HG02623 (cell line): ENCODE measurements around the gene KBTBD6.
"Not testable (repeated sequence)": the region's sequence is repeated elsewhere in the genome, so short reads cannot be mapped to it uniquely, and the experiment has no call there.

Source experiments
- ATAC-seq: cut with Tn5 transposase; IDR thresholded peaks from one replicate; pipeline ENCODE4 v1.9.1; 2021; ENCODE audit warnings: moderate library complexity; ENCODE audit not compliant: unreplicated experiment

KBTBD6 gene, protein sequence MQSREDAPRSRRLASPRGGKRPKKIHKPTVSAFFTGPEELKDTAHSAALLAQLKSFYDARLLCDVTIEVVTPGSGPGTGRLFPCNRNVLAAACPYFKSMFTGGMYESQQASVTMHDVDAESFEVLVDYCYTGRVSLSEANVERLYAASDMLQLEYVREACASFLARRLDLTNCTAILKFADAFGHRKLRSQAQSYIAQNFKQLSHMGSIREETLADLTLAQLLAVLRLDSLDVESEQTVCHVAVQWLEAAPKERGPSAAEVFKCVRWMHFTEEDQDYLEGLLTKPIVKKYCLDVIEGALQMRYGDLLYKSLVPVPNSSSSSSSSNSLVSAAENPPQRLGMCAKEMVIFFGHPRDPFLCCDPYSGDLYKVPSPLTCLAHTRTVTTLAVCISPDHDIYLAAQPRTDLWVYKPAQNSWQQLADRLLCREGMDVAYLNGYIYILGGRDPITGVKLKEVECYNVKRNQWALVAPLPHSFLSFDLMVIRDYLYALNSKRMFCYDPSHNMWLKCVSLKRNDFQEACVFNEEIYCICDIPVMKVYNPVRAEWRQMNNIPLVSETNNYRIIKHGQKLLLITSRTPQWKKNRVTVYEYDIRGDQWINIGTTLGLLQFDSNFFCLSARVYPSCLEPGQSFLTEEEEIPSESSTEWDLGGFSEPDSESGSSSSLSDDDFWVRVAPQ

DNA sequence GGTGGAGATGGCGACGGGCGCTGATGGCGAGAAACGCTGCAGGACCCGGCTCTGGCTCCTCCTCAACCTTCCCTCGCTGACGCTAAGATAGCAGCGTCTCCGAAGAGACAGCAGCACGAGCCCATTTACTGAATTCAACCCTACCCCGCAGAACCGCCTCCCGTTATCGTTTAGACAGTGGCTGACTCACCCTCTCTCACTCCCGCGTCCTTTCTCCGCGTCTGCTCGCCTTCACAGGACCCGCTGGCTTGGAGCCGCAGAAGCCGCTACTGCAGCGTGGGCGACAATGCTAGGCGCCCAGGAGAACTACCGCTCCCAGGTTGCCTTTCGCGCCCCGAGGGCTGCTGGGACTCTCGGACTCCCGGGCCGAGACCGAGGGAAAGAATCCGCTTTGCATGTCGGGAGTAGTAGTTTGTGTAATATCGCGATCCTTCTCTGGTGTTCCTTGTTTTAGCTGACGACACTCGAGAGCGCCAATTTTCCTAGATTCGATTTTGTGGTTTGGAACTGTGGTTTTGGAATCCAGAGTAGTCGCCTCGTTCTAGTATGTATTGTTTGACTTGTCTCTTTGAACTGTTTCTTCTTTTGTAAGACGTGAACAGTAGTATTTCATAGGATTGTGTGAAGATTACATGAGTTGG is at the start of gene KBTBD6:
Gene KBTBD6, minus strand, starts transcription at position 291 of the 641 bp plus-strand sequence. CDS start 291 bp downstream, outside the sequence.
- peak; percentile 97 for ATAC-seq

DNA sequence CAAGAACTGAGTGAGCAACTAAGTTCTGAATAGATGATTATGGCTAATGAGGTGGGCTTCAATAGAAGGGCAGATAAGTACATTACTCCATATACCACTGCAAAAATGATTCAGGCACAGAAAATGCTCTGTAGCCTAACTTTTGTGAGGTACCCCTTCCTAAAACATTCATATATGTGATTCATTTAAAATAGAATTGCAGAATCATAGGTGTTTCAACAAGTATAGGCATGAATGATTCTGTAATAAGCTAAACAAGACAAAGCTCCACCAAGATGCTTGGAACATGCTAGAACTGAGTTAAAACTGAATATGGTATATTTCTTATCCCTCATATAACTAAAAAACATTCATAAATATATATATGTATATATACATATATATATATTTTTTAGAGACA is 49.6 kb upstream of the KBTBD6 start:
- ATAC-seq: no peak

DNA sequence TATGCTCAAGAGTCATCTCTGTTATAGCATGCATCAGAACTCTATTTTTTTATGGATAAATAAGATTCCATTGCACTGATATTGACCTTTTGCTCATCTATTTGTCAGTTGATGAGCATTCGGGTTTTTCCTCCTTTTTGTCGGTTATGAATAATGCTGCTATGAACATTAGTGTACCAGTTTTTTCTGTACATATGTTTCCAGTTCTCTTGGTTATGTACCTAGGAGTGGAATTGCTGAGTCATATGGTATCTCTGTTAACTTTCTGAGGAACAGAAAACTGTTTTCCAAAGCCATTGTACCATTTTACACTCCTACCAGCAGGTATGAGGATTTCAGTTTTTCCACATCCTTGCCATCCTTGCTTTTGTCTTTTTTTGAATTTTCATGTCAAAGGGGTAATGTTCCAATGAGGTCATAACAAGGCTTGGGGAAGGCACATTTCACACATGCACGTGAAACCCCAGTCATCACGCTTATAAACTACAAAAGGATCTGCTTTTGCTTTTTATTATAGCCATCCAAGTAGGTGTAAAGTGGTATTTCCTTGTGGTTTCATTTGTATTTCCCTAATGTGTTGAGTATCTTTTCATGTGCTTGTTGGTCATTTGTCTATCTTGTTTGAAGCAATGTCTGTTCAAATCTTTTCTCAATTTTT is 47.1 kb upstream of the KBTBD6 start:
- ATAC-seq: no peak

DNA sequence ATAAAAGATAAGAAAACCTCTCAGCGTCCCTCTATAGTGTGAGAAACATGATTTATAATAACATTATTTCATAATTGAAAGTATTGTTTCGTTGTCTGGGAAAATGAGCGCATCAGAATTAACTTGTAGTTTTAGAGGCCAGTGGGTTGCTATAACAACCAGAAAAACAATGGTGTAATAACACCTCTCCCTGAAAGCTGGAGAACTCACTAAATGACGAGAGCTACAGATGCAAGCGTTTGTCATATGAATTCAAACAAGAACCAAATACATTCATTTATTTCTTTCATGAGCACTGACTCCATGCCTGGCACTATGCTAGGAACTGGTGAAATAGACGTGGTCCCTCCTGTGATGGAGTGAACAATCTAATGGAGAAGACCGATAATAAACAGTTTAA is 45.4 kb upstream of the KBTBD6 start:
- ATAC-seq: no peak

DNA sequence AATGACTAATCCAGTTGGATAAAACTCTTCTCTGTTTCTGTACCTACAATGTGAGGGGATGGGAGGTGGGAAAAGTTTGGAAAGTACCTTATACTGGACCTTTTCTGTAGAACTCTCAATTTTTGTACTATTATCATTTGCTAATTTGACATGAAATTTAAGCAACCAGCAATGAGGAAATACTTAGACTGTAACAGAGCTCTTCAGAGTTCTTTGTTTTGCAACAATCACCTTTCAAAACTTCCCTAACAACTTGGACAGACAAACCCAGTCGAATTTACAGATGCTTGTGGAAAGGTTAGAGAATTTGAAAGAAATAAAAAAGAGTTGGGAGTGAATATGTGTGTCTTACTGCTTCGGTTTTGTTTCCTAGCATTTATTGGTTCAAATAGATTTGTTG is 45.0 kb upstream of the KBTBD6 start:
- ATAC-seq: no peak

DNA sequence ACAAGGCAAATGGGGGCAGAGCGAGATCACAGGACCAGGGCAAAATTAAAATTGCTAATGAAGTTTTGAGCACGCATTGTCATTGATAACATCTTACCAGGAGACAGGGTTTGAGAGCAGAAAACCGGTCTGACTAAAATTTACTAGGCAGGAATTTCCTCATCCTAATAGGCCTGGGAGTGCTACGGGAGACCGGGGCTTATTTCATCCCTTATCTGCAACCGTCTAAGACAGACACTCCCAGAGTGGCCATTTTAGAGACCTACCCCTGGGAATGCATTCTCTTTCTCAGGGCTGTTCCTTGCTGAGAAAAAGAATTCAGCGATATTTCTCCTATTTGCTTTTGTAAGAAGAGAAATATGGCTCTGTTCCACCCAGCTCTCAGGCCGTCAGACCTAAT is 43.0 kb upstream of the KBTBD6 start:
- not testable (repeated sequence) for ATAC-seq

DNA sequence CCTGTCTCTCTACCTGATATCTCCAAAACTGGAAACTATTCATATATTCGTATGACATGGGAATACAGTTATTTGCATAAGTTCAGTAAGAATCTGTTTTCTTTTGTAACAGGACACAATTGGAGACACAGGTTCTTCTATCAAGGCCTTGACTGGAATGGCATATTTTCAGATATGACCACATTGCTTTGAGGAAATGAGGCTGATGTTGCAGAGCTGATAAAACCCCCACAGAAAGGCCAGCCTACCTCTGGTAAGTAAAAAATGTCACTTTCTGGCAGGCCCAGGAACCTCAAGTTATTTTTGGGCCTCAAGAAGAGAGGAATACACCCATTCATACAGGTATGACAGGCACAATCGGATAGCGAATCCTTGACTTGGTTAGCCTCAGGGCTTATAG is 29.5 kb upstream of the KBTBD6 start:
- ATAC-seq: no peak

DNA sequence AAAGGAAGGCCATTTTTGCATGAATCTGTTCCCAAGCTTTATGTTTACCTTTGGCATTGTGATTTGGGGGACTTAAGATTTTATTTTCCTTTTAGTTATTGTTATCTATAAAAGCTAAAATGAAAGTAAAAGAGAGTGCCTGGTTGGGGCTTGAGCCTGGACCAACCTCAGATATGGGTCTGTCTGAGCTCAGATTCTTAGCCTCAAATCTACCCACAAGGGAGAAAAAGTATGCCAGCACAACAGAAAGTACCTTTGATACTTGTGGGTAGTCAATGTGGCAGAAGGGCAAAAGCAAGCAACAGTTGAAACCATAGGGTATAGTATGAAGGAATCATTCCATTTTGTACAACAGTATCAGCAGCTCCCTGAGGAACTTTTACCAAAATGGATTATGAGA is 26.6 kb upstream of the KBTBD6 start:
- no peak for ATAC-seq

DNA sequence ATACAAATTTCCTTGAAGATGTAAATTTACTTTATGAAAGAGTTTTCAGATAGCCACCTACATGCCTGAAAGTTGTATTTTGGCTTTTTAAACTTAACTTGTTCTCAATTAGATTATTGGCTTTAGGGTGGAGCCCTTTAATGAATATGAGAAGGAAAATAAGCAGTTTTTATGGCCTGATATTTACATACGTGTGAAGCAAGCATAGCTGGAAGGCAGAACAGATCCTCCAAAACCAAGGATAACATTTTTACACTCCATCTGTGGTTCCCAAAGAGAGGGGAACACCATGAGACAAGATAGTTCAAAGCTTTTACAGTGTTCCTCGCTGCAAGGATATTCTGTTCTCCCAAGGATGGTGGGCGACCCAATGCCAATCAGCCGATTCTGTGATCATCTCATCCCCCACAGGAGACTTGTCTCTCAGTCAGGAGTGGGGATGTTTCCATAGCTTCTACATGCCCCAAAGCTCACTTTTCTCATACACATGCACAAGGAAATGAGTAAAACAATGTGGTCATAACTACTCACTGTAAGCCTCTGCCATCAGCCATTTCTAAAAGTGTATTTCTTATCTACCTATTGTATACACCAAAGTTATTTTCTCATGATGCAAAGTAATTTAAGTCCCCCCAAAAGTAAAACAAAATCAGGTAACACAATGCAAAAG is 24.6 kb upstream of the KBTBD6 start:
- no peak for ATAC-seq

DNA sequence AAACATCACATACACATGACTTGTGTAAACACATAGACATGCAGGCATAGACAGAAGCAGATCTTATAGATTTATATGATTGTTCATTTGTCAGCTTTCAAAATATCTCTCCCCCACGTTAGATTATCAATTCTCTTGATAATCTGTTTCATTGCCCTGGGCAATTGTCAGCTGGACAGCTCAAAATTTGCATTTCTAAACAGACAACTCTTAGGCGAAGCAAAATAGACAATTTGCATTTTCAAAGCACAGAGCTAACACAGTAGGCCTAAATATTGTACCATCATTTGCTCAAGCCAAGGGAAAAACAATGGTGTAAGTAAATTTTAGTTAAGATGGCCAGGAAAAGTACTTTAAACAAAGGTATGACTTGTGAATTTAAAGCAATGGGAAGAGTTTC is 24.0 kb upstream of the KBTBD6 start:
- ATAC-seq: no peak

DNA sequence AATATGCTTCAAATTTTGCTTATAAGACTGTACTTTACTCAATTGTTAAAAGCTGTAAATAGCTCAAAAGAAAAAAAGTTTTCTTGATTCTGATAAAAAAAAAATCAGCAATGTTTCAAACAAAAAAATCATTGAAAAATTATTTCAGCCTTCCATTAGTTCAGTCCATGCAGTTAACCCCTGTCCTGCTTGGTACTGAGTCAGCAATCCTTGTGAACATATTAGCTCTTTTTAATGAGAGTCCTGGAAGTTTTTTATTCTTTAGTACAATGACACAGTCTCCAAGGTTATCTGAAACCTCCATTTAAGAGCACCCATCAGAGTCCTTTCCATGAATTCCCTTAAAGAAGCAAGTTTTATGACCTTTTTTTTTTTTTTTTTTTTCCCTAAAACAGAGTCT is 21.4 kb upstream of the KBTBD6 start:
- ATAC-seq: no peak

DNA sequence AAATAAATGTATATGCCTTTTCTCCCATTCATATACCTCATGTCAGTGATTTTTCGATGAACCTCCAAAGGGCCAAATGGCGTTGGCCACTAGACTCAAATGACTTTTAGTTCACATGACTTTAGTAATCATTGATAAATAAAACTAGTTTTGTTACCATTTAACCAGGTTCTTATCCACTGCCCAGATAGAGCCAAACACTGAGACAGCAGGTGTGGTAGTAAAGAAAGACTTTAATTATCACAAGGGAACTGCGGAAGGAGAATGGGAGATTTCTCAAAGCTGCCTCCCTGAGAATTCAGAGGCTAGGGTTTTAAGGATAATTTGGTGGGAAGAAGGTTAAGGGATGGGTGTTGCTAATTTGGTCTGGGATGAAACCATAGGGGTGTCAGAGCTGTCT is 19.4 kb upstream of the KBTBD6 start:
- no peak for ATAC-seq

DNA sequence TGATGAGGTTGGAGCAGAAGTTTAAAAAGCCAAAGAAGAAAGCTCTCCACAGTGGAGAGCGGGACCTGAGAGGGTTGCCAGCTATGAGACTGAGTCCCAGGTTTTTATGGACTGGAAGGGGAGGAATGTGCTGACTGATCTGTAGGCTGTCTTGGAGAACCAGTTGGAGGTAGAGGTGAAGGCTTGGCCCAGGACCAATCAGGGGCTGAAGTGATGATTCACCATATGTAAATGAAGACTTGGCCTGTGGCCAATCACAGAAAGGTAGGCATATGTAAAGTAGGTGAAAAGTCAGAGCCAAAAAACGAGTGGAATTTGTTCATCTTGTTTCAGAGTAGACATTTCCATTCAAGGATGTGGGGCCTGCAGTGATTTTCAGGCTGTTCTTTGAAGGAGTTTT is 17.5 kb upstream of the KBTBD6 start:
- no peak for ATAC-seq

DNA sequence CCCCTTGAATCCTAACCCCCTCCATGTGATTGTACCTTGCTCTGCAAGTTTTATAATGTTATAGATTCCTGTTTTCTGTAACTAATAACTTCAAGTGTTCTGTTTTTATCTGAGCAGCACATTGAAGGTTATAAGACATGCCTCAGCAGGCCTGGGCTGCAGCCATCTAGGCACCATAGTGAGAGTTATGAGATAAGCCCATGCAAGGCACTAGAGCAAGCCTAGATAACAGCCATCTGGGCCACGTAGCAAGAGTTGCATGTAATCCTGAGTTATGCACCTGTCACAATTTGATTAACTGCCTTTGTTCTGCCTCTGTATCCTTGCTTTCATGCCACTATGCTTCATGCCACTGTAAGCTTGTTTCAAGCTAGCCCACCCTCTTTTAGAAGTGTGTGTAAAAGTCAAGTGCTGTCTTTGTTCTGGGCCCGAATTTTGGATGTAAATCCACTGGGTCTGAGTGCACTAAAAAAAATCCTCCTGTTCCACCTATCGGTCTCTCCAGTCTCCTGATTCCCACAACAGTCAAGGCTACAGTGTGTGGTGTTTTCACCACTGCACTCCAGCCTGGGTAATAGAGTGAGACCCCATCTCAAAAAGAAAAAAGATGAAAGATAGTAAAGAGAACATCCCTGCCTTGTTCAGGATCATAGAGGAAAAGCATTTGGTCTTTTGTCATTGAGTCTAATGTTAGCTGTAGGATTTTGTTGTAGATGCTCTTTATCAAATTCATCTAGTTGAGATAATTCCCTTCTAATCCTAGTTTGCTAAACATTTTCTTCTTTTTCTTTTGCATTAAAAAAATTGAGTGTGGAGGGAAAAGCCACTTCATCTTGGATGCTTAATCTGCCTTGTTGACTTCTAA is 16.0 kb upstream of the KBTBD6 start:
- ATAC-seq: no peak

DNA sequence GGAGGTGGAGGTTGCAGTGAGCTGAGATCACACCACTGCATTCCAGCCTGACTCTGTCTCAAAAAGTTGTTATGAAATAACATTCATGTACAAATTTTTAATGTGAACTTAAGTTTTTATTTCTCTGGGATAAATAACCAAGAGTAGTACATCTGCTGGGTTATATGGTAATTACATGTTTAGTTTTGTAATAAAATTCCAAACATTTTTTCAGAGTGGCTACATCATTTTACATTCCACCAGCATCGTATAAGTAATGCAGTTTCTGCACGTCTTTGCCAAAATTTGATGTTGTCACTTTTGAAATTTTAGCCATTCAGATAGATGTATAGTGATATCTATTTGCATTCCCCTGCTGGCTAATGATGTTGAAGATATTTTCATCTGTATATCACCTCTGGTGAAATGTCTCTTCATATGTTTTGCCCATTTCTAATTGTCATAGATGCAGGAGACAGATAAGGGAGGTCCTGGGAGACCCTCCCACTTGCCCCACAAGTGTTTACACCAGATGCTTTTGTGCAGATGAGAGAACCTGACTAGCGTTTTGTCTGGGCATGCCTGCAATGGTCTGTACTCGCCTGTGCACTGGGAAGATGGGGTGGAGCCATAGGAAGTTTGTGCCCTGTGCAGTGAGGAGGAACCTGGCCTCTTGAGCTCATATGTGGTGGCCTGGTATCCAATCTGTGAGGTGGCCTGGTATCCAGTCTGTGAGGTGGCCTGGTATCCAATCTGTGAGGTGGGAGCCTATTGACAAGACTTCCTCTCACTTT is 12.7 kb upstream of the KBTBD6 start:
- no peak for ATAC-seq

DNA sequence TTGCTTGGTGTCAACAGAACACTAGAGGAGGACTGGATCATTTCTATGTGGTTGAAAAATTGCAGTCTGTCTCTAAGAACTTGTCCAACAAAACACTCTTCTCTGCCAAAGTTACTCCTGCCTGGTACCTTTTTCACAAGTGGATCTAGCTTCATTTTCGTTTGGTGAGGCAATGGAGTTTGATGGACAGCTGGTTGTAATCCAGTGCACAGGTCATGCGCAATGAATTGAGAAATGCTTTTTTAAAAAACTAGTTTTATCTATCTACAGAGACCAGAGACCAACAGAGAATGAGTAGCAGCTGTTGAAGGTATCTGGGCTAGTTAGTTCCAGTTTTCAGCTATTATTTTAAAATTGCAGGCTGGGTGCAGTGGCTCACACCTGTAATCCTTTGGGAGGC is 12.0 kb upstream of the KBTBD6 start:
- no peak for ATAC-seq

DNA sequence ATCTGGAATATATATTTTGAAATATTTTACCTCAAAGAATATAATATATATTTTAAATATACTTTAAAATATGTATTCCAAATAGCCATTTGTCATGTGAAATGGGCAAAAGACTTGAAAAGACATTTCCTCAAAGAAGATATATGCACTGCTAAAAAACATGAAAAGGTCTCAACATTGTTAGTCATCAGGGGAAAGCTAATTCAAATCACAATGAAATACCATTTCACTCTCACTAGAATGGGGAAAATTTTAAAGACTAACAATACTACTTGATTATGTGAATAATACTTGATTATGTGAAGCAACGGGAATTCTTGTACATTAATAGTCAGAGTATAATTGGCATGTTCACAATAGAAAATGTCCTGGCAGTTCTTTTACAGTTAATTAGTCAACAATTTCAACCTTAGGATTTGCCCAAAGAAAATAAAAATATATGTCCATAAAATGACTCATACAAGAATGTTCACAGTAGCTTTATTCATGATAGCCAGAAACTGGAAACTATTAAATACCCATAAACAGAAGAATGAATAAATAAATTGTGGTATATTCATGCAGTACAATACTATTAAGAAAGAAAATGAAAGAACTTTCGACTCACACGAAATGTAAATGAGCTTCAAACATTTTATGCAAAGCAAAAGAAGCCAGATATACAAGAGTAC is 6.8 kb upstream of the KBTBD6 start:
- ATAC-seq: no peak

DNA sequence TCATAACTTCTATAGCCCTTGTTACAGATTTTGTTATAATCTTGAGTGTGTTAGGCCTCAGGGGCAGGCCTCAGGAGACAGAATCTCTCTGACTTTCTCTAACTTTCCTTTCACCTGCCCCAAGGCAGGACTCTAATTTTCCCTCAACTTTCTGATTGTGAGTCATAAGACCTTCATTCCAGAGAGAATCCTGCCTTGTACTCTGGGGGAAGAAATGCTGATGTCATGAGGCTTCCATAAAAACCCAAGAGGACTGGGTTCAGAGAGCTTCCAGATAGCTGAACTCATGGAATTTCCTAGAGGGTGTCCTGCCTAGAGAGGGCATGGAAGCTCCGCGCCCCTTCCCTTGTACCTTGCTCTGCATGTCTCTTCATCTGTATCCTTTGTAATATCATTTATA is 5.3 kb upstream of the KBTBD6 start:
- ATAC-seq: no peak

DNA sequence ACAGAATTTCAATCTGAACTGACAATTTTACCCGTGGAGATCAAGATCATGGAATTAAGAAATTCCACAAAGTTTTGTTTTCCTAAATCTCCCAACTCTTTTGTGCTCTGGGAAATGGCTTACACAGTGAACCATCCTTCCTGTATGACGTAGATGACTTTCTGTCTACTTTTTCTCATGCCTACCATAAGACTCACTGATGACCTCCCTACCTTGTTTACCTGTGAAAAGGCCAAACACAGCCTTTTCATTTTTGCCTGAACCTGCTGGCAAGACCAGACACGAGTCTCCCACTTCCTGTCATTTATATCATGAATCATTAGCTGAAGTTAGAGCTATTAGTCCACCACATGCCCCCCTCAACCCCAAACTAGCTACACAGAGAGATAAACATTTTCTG is 4.6 kb upstream of the KBTBD6 start:
- ATAC-seq: no peak
